ENCODE data around the gene CAMK1G. TPM values are rescaled to one million over a fixed set of nuclear protein-coding genes. Genes with fewer than 3 reads are reported as not detected.

CAMK1G gene
- total RNA-seq, 1 experiment from 2014 or later: not detected

DNA sequence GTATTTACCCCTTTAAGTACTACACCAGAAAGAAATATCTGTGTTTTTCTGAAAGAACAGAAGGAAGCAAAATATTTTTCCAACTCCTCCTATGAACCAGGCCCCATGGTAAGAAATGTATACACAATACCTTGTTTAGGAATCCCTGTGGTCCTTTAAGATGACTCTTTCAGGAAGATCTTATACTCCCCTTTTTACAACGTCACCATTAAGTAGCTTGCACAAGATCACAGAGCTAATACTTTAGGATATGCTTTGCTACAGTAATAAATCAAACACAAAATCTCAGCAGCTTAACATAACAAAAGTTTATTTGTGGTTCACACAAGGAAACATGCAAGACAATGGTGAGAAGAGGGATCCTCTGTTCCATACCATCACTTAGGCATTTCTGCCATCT is 77.6 kb downstream of the CAMK1G start:
- intact Hi-C loops (cut with micrococcal nuclease; ENCODE audit: unreplicated experiment): no loop called here
- no peaks in the 10 kb centered on the region for H3K27me3 Mint-ChIP-seq (ENCODE audit: insufficient read depth, unreplicated experiment)
- H3K9me3 Mint-ChIP-seq (ENCODE audit: unreplicated experiment): no peaks in the 10 kb centered on the region
- Histone ChIP-seq H3K9me3 (no peaks in the 10 kb centered on the region), H3K36me3 (ENCODE audit: control insufficient read depth, insufficient read depth, low read length) (no peaks in the 10 kb centered on the region), H3K4me3 (ENCODE audit: low read depth, low read length) (no peak overlapping the region), H3K27me3 (replicated peaks; ENCODE audit: control insufficient read depth, insufficient read depth, low read length) (no peaks in the 10 kb centered on the region), H3K4me1 (peaks cover 56% of the 10 kb centered on the region)
- TF ChIP-seq, protein P1, sequence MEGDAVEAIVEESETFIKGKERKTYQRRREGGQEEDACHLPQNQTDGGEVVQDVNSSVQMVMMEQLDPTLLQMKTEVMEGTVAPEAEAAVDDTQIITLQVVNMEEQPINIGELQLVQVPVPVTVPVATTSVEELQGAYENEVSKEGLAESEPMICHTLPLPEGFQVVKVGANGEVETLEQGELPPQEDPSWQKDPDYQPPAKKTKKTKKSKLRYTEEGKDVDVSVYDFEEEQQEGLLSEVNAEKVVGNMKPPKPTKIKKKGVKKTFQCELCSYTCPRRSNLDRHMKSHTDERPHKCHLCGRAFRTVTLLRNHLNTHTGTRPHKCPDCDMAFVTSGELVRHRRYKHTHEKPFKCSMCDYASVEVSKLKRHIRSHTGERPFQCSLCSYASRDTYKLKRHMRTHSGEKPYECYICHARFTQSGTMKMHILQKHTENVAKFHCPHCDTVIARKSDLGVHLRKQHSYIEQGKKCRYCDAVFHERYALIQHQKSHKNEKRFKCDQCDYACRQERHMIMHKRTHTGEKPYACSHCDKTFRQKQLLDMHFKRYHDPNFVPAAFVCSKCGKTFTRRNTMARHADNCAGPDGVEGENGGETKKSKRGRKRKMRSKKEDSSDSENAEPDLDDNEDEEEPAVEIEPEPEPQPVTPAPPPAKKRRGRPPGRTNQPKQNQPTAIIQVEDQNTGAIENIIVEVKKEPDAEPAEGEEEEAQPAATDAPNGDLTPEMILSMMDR (IDR thresholded peaks at IDR 0.05; ENCODE audit: insufficient read depth in 1 of 2, low read depth in 1 of 2, low read length in 1 of 2, severe bottlenecking in 1 of 2, unreplicated experiment in 1 of 2): no peak
- H3K36me3 Mint-ChIP-seq (ENCODE audit: insufficient read depth, unreplicated experiment): no peaks in the 10 kb centered on the region
- no peak overlapping the region for H3K4me3 Mint-ChIP-seq (ENCODE audit: unreplicated experiment)
- peak overlapping the region; percentile 12 for H3K27ac Mint-ChIP-seq (ENCODE audit: unreplicated experiment)
- ChIA-PET CTCF (no interaction called here), POLR2A (no interaction called here)
- no TSS peak for BruUV-seq (replicated peaks)
- no peak for DNase-seq
- peaks cover 46% of the 10 kb centered on the region for H3K4me1 Mint-ChIP-seq (ENCODE audit: low read depth, unreplicated experiment)

DNA sequence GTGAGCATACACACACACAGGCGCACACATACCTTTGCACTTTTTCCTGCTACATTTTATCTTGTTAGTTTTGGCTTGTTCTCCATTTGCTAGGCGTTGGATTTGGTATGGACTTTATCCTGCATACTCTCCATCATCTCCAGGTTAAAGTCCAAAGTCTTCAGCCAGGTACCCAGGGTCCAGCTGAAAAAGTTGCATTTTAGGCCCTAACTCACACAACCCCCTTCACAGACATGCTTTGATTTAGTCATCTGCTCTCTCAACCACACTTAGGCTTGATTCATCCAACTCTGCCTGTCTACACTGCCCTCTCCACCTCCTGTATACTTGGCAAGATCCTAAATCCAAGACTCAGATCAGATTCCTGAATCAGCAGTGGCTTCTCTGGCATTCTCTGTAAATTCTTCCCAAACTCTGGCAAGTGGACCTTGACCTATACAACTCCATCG is 79.4 kb downstream of the CAMK1G start:
- H3K27ac Mint-ChIP-seq (ENCODE audit: unreplicated experiment): peak overlapping the region; percentile 23
- ChIA-PET CTCF (no interaction called here), POLR2A (interaction anchor here (4.4 kb wide), 1 partner anchor 10 kb away, joined by 15 read pairs; the partner anchor contains the start of gene LAMB3)
- no peaks in the 10 kb centered on the region for H3K36me3 Mint-ChIP-seq (ENCODE audit: insufficient read depth, unreplicated experiment)
- no peaks in the 10 kb centered on the region for H3K9me3 Mint-ChIP-seq (ENCODE audit: unreplicated experiment)
- peak overlapping the region; percentile 50 for H3K4me3 Mint-ChIP-seq (ENCODE audit: unreplicated experiment)
- TF ChIP-seq, protein P1 (IDR thresholded peaks at IDR 0.05; ENCODE audit: insufficient read depth in 1 of 2, low read depth in 1 of 2, low read length in 1 of 2, severe bottlenecking in 1 of 2, unreplicated experiment in 1 of 2): no peak
- Histone ChIP-seq H3K36me3 (ENCODE audit: control insufficient read depth, insufficient read depth, low read length) (no peaks in the 10 kb centered on the region), H3K4me1 (peaks cover 38% of the 10 kb centered on the region), H3K27me3 (replicated peaks; ENCODE audit: control insufficient read depth, insufficient read depth, low read length) (no peaks in the 10 kb centered on the region), H3K9me3 (no peaks in the 10 kb centered on the region), H3K4me3 (ENCODE audit: low read depth, low read length) (no peak overlapping the region)
- H3K27me3 Mint-ChIP-seq (ENCODE audit: insufficient read depth, unreplicated experiment): no peaks in the 10 kb centered on the region
- intact Hi-C loops (cut with micrococcal nuclease; ENCODE audit: unreplicated experiment): loop anchor here (1.0 kb wide), 1 partner anchor 9 kb away; no protein-coding TSS in a partner anchor
- DNase-seq: no peak
- peaks cover 34% of the 10 kb centered on the region for H3K4me1 Mint-ChIP-seq (ENCODE audit: low read depth, unreplicated experiment)
- BruUV-seq (replicated peaks): no TSS peak

Small RNA genes lying within 50 kb of the gene (microRNA-seq; reads per million reads assigned to microRNA genes)
- gene MIR4260: not detected

Other genes starting within 250 kb of the CAMK1G start
- 112 and 125 TPM in 2 replicates for gene LAMB3, start 68.7 kb downstream of the CAMK1G start, total RNA-seq (2022)
- 40.4 and 45.7 TPM in 2 replicates for gene G0S2, start 91.7 kb downstream of the CAMK1G start, total RNA-seq (2022)
- not detected in 2 replicates for gene HSD11B1, start 121.1 kb downstream of the CAMK1G start, total RNA-seq (2022)
- gene TRAF3IP3, start 172.3 kb downstream of the CAMK1G start, total RNA-seq (2022): not detected in 2 replicates
- 4.5 TPM in 2 replicates for gene C1orf74, start 200.8 kb downstream of the CAMK1G start, total RNA-seq (2022)
- 27.3 and 30.3 TPM in 2 replicates for gene IRF6, start 222.4 kb downstream of the CAMK1G start, total RNA-seq (2022)
- gene UTP25, start 244.3 kb downstream of the CAMK1G start, total RNA-seq (2022): 9.5 and 9.8 TPM in 2 replicates

All from Caco-2 (cell line).